Nephron (organoid): ENCODE data around the gene MAD1L1.

ENCODE experiments used
- H3K27ac Mint-ChIP-seq, 3 experiments: 2 replicates each; pipeline ENCODE4 v1.8.0; 2020; ENCODE audit warnings: mixed read lengths in 3 of 3, mild to moderate bottlenecking in 2 of 3, moderate library complexity in 1 of 3
- H3K27me3 Mint-ChIP-seq: 2 replicates; pipeline ENCODE4 v1.8.0; 2021; ENCODE audit warnings: low read depth, mild to moderate bottlenecking, moderate library complexity, mixed read lengths
- H3K36me3 Mint-ChIP-seq: 2 replicates; pipeline ENCODE4 v1.8.0; 2020; ENCODE audit warnings: low read depth, mixed read lengths
- H3K4me1 Mint-ChIP-seq: 2 replicates; pipeline ENCODE4 v1.8.0; 2020; ENCODE audit warnings: mixed read lengths
- H3K4me3 Mint-ChIP-seq, 3 experiments: 2 replicates each; pipeline ENCODE4 v1.8.0; 2020; ENCODE audit warnings: mild to moderate bottlenecking in 3 of 3, mixed read lengths in 3 of 3, moderate library complexity in 2 of 3
- H3K9me3 Mint-ChIP-seq: 2 replicates; pipeline ENCODE4 v1.8.0; 2020; ENCODE audit warnings: mixed read lengths
- TF ChIP-seq, protein P1 (sequence below), 3 experiments: fragments of 200-600 bp; sonication (generic); IDR thresholded peaks; one replicate each; pipeline ENCODE4 v1.5.0; 2021; ENCODE audit warnings: antibody characterized with exemption in 3 of 3; ENCODE audit not compliant: unreplicated experiment in 3 of 3

Gene MAD1L1

DNA sequence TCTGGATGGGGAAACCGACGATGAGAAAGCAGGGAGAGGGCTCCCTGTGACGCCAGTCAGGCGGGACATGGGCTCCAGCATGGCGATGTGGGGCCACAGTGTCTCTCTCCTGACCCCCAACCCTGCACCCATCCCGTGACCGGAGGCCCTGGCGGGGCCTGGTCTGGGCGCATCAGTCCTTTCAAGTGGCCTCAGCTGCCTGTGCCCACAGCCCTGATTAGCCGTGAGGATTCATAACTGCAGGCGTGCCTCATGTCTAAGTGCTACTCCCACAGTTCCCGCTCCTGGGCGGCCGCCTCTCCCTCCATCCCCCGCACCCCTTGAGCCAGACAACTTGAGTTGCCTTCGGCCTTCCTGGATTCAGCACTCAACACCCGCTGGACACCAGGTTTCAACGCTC, 321.9 kb downstream of the MAD1L1 start:
- TF ChIP-seq, protein P1, sequence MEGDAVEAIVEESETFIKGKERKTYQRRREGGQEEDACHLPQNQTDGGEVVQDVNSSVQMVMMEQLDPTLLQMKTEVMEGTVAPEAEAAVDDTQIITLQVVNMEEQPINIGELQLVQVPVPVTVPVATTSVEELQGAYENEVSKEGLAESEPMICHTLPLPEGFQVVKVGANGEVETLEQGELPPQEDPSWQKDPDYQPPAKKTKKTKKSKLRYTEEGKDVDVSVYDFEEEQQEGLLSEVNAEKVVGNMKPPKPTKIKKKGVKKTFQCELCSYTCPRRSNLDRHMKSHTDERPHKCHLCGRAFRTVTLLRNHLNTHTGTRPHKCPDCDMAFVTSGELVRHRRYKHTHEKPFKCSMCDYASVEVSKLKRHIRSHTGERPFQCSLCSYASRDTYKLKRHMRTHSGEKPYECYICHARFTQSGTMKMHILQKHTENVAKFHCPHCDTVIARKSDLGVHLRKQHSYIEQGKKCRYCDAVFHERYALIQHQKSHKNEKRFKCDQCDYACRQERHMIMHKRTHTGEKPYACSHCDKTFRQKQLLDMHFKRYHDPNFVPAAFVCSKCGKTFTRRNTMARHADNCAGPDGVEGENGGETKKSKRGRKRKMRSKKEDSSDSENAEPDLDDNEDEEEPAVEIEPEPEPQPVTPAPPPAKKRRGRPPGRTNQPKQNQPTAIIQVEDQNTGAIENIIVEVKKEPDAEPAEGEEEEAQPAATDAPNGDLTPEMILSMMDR (IDR thresholded peaks at IDR 0.05; ENCODE audit: unreplicated experiment in 3 of 3) = no peak
- Mint-ChIP-seq H3K4me3 (no peak overlapping the region), H3K27ac (peak overlapping the region in 1 of 3 experiments; percentile 25), H3K36me3 (no peaks in the 10 kb centered on the region), H3K27me3 (no peaks in the 10 kb centered on the region), H3K4me1 (peaks cover 27% of the 10 kb centered on the region), H3K9me3 (no peaks in the 10 kb centered on the region)

DNA sequence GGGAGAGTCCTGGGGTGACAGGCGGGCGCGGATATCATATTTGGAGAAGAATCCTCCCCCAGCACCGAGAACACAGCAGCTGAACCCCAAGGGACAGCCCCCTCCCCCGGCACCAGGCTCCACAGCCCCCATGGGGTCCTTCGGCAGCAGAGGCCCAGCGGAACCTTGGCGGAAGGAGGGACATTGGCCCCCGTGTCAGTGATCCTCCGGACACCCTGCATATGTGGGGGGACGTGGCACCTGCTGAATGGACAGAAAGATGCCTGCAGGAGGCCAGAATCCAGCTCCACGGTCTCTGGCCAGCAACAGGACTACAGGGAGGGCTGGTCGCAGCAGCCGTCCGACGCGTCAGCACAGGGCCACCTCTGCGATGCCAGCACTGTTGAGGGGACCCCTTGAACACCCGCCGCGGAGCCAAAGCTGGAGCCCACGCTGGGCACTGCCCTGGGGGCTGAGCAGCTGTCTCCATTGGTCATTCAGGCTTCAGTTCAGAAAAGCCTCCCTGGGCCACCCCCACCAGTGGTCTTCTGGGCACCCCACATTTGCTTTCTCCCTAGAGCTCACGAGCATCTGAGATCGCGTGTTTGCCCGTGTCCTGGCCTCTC, 322.6 kb downstream of the MAD1L1 start:
- no peaks in the 10 kb centered on the region for H3K27me3 Mint-ChIP-seq
- no peak overlapping the region for H3K27ac Mint-ChIP-seq
- H3K4me3 Mint-ChIP-seq = no peak overlapping the region
- peaks cover 27% of the 10 kb centered on the region for H3K4me1 Mint-ChIP-seq
- H3K9me3 Mint-ChIP-seq = no peaks in the 10 kb centered on the region
- no peaks in the 10 kb centered on the region for H3K36me3 Mint-ChIP-seq
- TF ChIP-seq, protein P1 (IDR thresholded peaks at IDR 0.05; ENCODE audit: unreplicated experiment in 3 of 3) = no peak

DNA sequence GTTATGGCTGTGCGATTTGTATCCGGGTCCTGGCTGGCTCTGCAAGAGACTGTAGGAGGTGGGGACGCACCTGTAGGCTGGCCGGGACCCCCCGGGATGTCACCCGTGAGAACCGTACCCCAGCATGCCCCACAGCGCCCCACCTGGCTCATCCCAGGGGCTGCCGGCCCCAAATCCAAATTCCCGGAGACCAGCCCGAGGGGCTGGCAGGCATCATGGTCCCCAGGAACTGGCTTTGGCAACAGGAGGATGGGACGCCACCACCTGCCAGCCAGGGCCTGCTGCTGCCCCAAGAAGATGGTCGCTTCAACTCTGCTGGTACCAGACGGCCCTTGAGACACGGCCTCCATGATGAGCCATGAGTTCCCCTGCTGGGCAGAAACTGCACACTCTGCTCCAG, 323.3 kb downstream of the MAD1L1 start:
- H3K27ac Mint-ChIP-seq = no peak overlapping the region
- no peaks in the 10 kb centered on the region for H3K27me3 Mint-ChIP-seq
- H3K36me3 Mint-ChIP-seq = no peaks in the 10 kb centered on the region
- TF ChIP-seq, protein P1 (IDR thresholded peaks at IDR 0.05; ENCODE audit: unreplicated experiment in 3 of 3) = no peak
- H3K4me1 Mint-ChIP-seq = peaks cover 27% of the 10 kb centered on the region
- H3K4me3 Mint-ChIP-seq = no peak overlapping the region
- no peaks in the 10 kb centered on the region for H3K9me3 Mint-ChIP-seq

DNA sequence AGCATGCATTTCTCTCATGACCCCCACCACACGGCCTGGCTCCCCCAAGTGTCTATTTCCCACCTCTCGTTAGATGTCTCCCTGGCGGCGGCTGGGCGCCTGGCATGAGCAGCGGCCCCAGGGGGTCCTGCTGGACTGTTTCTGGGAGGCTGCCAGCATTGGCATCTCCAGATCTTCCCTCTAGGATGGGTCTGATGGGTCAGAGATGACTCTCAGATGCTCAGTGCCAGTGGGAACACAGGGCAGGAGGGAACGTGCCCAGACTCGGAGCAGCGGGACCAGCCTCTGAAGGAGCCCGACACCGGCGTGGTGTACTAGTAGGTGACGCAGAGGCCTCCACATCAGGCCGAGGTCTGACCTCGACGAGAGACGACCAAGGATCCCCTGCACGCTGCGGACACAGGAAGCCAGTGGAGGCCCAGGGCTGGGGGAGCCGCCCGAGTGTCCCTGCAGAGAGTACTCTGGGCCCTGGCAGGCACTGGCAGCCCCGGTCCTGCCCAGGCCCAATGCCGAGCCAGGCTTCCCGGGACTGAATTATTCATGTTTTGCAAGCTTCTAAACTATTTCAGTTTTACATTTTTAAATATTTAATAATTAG, 323.8 kb downstream of the MAD1L1 start:
- H3K9me3 Mint-ChIP-seq = no peaks in the 10 kb centered on the region
- no peak overlapping the region for H3K27ac Mint-ChIP-seq
- TF ChIP-seq, protein P1 (IDR thresholded peaks at IDR 0.05; ENCODE audit: unreplicated experiment in 3 of 3) = no peak
- peaks cover 22% of the 10 kb centered on the region for H3K4me1 Mint-ChIP-seq
- no peak overlapping the region for H3K4me3 Mint-ChIP-seq
- no peaks in the 10 kb centered on the region for H3K36me3 Mint-ChIP-seq
- no peaks in the 10 kb centered on the region for H3K27me3 Mint-ChIP-seq

DNA sequence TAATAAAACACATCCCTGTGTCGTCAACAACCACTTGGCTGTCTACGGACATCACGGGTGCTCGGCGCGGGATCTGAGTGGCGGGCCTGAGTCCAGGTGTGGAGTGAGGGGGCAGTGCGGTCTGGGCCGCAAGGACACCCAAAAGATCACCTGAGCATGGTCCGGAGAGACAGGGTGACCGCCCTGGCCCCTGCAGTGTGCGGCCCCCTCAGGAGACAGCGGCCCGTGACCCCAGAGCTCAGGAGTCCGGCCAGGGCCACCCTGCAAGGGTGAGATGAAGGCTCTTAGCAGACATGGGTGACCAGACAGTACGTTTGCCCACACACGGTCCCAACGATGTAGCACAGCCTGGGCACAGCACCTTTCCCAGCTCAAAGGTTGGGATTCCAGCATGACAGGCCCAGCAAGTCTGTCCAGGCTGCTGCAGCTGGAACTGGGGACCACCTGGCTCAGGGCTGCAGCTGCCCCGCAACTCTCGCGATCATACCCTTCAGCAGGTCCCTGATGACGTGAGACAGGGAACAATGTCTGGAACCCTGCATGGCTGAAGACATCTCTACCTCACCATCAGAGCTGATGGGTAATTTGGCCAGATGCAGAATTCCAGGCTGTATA, 324.9 kb downstream of the MAD1L1 start:
- H3K9me3 Mint-ChIP-seq = no peaks in the 10 kb centered on the region

More for the DNA sequence above, 324.9 kb downstream of the MAD1L1 start:
- H3K4me3 Mint-ChIP-seq = no peak overlapping the region
- peaks cover 17% of the 10 kb centered on the region for H3K4me1 Mint-ChIP-seq
- H3K27ac Mint-ChIP-seq = no peak overlapping the region
- H3K27me3 Mint-ChIP-seq = no peaks in the 10 kb centered on the region
- TF ChIP-seq, protein P1 (IDR thresholded peaks at IDR 0.05; ENCODE audit: unreplicated experiment in 3 of 3) = no peak
- H3K36me3 Mint-ChIP-seq = no peaks in the 10 kb centered on the region
